RPMI7951 (cell line): ENCODE measurements around the gene NOXO1. TPM values are rescaled to one million over a fixed set of nuclear protein-coding genes. Genes with fewer than 3 reads are reported as not detected.
A peak's percentile ranks its signal among the peaks of the same experiment; 100 is the strongest.
"Not testable (repeated sequence)": the region's sequence is repeated elsewhere in the genome, so short reads cannot be mapped to it uniquely, and the experiment has no call there.

ENCODE experiments used
- DNase-seq: peaks from one replicate; pipeline ENCODE4 v3.0.0-alpha.2; 2012; ENCODE audit warnings: low read depth
- total RNA-seq: library from RNA; depleted of rRNA; stranded (reverse); fragments of >200 nt; shearing (Covaris generic); gene quantifications from 2 replicates; pipeline ENCODE4 v1.2.3, GENCODE V29; 2014

NOXO1 gene
- total RNA-seq, 1 experiment from 2014 or later: not detected

DNA sequence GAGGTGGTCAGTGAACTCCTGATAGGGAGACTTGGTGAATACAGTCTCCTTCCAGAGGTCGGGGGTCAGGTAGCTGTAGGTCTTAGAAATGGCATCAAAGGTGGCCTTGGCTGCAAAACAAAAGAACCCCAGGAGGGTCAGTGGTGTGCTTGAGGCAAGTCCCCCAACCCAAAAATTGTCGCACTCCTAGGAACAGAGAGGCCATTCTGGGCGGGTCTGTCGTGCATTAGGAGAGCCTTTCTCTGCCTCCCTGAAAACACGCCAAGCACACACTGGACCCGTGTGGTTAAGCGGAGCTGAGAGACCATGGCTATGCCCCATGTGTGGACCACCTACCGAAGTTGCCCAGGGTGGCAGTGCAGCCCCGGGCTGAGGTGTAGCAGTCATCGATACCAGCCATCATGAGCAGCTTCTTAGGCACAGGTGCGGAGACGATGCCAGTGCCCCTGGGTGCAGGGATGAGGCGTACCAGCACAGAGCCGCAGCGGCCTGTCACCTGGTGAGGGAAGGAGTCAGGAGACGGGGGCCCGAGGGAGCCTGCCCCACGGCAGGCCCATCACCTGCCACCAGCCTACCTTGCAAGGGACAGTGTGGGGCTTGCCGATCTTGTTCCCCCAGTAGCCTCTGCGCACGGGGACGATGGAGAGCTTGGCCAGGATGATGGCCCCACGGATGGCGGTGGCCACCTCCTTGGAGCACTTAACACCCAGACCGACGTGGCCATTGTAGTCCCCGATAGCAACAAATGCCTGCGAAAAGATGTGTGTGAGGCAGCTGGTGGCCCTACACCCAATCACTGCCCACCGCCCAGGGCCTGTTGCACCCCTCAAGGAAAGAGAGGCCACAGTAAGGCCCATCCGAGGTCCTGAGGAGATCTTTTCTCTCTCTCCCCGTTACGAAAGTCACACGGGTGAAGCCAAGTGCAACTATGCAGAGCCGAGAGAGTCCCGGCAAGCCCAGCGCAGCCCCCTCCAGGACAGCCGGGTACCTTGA is 18.8 kb downstream of the NOXO1 start:
- DNase-seq: not testable (repeated sequence)

DNA sequence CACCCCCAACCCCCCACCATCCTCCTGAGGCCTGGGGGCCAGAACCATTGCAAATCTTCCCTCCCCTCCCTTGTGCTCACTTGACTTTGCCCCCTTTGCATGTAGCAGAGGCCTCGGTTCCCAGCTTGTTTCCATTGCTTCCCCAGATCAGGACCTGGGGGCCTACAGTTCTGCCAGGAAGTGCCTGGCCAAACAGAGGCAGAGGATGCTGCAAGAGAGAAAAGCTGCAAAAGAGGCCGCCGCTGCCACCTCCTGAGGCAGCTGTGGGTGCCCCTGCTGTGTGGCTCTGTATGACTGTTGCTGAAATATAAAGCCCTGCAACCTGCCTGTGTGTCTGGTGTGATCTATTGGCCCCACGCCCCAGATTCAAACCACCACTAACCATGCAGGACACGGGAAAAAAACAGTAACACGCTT is 19.6 kb downstream of the NOXO1 start:
- no peak for DNase-seq

DNA sequence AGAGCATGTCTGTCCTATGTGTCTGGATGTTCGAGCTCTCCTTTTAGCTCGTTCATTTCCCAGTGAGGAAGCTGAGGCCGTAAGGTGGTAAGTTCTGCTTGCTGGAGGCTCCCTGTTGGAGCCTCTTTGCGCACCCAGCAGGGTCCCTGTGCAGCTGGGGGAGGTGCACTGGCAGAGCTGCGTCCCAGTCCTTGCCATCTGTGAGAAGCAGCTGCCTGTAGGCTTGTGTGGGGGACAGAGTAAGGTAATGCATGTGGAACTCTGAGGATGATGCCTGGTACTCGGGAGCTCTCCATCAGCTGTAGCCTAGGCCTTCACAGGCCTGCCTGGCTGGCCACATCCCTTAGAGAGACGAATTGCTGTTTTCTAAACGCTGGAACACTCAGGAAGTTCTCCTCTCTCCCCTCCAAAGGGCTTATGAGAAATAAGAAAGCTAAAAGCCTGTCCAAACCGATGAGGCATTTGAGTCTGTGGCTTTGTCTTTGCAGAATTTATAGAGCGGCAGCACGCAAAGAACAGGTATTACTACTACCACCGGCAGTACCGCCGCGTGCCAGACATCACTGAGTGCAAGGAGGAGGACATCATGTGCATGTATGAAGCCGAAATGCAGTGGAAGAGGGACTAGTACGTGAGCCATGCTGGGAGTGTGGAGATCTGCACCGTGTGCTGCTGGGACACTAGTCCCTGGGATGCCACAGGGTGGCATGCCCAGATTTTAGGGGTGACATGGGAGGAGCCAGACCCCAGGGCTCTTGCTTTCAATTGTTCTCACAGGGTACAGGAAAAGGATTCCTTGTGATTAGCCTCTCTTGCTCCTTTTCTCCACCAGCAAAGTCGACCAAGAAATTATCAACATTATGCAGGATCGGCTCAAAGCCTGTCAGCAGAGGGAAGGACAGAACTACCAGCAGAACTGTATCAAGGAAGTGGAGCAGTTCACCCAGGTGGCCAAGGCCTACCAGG is 20.3 kb downstream of the NOXO1 start:
- peak; percentile 40 for DNase-seq

DNA sequence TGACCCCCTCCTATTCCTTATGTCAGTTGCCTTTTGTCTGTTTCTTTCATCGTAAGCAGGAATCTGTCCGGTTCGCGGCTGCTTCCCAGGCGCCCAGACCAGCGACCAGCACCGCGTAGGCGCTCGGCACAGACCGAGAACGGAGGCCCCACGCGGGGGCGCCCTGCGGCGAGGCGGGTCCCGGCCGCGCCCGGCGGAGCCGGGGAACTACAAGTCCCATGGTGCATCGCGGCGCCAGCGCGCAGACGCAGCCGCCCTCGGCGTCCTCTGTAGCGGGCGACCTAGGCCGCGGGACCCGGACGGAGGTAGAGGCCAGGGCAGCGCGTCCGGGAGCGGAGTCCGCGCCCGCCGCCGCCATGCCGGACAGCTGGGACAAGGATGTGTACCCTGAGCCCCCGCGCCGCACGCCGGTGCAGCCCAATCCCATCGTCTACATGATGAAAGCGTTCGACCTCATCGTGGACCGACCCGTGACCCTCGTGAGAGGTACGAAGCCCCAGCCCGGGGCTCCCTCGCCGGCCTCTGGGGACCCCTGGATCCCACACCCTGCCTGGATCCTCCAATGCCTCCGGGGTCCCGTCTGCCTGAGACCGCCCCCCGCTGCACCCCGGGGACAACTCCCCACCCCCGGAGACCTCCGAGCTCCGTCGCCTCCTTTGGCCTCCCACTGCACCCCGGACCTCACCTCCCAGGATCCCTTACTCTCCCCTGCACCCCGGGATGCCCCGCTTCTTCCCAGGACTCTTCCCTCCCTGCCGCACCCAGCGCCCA is 21.8 kb downstream of the NOXO1 start, which contains the start of gene NDUFB10:
Gene NDUFB10 (plus strand): TSS at position 270 of the 771 bp plus-strand sequence. CDS start 87 bp downstream, at position 357.
- DNase-seq: peak; percentile 86

DNA sequence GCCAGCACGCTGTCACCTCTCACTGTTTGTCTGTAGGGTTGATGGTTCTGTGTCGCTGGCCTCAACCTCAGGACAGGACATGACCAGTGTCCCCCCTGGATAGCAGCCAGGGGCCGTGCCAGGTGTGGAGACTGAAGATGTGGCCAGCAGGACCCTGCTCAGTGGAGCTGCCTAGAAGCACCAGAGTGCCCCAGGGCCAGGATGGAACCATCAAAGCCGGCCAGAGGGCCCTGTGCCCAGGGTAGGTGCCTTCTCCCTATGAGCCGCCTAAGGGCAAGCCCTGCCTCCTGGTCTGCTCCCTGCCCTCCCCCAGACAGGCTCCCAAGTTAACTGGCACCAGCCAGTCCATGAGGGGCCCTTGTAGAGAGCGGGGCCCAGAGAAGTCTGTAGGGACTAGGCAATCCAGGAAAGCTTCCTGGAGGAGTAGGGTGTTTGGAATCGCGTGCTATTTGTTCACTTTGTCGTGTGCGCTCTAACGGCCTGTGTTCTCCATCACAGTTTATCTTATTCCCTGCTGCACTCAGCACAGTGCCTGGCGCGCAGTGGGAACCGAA is 22.5 kb downstream of the NOXO1 start:
- no peak for DNase-seq

DNA sequence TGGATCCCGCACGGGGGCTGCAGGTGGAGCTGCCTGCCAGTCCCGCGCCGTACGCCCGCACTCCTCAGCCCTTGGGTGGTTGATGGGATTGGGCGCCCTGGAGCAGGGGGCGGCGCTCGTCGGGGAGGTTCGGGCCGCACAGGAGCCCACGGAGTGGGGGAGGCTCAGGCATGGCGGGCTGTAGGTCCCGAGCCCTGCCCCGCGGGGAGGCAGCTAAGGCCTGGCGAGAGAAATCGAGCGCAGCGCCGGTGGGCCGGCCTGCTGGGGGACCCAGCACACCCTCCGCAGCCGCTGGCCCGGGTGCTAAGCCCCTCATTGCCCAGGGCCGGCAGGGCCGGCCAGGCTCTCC is 23.2 kb downstream of the NOXO1 start:
- not testable (repeated sequence) for DNase-seq

DNA sequence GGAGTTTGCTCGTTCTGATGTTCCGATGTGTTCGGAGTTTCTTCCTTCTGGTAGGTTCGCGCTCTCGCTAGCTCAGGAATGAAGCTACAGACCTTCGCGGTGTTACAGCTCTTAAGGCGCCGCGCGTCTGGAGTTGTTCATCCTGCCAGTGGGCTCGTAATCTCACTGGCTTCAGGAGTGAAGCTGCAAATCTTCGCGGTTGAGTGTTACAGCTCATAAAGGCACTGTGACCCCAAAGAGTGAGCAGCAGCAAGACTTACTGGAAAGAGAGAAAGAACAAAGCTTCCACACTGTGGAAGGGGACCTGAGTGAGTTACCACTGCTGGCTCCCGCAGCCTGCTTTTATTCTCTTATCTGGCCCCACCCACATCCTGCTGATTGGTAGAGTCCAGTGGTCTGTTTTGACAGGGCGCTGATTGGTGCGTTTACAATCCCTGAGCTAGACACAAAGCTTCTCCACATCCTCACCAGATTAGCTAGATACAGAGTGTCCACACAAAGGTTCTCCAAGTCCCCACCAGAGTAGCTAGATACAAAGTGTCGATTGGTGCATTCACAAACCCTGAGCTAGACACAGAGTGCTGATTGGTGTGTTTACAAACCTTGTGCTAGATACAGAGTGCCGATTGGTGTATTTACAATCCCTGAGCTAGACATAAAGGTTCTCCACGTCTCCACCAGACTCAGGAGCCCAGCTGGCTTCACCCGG is 23.7 kb downstream of the NOXO1 start:
- not testable (repeated sequence) for DNase-seq

DNA sequence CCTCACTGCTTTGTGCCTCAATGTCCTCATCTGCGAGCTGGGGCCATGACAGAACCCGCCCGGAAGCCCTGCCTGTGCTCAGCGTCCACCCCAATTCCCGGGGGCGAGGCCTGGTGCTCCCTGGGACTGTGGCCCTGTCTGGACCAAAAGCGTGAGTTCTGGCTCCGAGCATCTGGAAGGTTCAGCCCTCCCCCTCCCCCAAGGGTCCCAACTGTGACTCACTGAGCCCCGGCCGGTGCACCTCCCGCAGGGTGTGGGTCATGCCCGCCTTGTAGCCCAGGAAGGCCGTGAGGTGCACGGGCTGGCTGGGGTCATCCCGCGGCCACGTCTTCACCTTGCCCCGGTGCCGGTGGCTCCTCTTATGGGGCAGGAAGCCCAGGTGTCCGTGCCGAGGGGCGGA is 27.5 kb downstream of the NOXO1 start:
- no peak for DNase-seq

DNA sequence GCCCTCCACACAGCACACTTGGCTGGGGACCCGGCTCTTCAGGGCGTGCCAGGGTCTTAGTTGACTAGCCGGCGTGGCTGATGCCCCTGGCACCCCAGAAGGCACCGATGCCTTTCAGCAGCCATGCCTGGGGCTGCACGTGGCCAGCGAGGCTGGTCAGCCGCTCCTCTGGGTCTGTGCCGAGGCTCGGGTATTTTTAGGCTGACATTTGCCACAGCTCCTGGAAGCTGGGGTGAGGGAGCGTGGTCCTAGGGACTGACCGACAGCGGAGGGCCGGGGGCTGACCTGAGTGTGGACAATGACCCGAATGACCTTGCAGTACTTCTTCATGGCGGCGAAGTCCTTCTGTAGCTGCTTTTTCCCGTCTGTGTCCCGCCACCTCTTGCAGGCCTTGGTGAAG is 30.7 kb downstream of the NOXO1 start:
- no peak for DNase-seq

DNA sequence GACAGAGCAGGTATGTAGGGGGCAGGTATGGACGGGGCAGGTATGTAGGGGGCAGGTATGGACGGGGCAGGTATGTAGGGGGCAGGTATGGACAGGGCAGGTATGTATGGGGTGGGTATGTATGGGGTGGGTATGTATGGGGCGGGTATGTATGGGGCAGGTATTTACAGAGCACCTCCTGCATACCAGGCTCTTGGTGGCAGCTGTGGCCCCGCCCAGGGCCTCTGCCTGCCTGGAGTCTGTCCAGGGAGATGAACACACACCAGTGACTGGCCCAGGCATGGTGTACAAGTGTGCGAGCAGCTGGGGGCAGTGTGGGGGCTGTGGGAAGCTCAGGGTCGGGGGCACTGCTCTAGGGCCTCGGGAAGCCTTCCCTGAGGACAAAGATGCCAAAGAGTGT is 31.2 kb downstream of the NOXO1 start:
- DNase-seq: no peak

DNA sequence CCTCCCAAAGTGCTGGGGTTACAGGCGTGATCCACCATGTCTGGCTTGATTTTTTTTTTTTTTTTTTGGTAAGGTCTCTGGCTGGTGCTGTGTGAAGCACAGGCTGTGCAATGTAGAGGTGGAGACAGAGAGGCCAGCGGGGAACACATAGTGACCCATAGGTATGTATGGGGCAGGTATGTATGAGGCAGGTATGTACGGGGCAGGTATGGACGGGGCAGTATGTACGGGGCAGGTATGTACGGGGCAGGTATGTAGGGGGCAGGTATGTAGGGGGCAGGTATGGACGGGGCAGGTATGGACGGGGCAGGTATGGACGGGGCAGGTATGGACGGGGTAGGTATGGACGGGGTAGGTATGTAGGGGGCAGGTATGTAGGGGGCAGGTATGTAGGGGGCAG is 31.8 kb downstream of the NOXO1 start:
- no peak for DNase-seq

DNA sequence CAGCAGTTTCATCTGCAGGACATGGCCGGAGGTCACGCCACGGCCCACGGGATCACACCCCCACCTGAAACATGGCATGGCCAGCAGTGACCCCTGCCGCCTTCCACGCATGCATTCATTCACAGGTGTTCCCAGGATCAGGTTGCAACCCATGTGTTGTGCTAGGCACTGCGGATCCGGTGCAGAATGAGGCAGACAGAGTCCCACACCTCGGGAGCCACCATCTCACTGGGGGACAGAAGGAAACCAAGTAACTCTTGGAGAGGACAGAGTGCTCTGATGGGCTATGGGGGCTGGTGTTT is 33.9 kb downstream of the NOXO1 start:
- DNase-seq: no peak

DNA sequence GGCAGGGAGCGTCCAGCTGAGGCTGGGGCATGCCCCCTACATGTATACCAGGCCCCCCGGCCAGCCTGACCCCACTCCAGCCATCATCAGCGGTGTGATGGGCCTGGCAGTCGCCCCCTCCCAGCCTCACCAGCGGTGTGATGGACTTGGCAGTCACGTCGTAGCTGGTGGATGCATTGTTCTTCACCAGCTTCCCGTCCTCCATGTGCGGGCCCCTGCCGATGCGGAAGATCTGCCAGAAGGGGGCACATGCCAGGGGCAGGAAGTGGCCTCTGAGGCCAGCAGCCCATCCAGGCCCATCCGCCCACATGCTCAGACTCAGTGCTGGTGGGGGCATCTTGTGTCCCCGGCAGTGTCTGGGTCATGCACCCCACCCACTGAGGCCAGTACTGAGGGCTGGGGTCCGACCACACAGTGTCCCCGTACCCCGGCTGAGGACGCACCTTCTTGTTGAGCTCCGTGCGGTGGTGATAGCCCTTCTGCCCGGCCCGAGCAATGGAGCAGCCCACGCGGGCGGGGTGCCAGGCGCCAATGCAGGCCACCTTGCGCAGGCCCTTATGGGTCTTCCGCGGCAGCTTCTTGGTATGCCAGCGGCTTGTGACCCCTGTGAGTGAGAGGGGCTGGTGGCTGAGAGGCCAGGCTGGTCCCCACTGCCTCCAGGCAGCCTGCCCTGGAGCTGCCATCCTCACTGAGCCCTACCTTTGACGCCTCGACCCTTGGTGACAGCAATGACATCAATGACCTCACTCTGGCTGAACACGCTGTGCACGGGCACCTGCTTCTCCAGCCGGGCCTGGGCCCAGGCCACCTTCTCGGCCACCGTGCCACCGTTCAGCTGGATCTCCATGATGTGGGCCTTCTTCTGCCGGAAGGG is 34.5 kb downstream of the NOXO1 start:
- DNase-seq: no peak

DNA sequence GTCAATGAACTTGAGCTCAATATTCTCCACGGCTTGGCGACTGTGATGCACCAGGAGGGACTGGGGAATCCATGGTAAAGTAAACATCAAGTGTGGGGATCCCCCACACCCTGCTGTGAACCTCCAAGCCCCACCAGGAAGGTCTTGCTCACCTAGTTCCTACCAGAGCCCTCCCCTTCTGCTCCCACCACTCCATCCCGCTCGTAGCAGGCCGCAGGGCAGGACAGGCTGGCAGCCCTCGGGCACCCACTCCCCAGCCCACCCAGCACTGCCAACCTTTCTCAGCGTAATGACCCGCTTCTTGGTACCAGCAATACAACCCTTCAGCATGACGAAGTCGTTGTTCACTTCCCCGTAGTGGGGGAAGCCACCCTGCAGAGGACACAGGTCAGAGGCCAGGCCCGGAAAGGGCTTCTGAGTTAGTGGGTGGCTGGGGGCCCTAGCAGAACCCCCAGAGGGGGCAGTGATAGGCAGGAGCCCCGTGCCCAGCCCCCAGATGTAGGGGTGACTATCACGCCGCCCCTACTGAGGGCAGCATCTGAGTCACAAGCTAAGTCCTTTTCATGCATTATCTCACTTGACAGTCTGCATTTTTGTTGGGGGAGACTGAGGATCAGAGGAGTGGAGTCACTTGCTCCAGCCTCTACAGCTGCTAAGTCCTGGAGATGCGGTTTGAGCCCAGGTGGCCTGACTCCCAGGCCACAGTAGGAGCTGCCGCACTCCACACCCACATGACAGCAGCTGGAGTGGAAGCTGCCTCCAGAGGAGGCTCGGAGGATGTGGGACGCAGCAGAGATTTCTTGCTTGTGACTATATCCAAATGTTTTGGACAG is 35.5 kb downstream of the NOXO1 start:
- no peak for DNase-seq

DNA sequence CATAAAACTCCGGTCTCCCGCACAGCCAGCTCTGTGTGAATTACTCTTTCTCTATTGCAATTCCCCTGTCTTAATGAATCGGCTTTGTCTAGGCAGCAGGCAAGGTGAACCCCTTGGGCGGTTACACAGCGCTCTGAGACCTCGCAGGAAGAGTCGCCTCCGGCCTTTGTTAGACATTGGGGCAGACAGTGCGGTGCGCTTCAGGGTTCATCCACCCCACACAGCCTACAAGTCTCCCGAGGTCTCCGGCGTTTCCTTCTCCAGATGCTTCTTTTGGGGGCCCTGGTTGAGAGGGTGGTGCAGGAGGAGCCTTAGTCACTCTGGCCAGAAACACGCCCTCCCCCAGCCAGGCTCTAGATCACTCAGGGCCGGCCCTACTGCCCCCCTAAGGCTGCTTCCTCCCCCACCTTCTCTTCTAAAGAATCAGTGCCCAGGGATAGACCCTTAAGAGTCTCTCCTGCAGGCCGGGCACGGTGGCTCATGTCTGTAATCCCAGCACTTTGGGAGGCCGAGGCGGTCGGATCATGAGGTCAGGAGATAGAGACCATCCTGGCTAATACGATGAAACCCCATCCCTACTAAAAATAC is 36.6 kb downstream of the NOXO1 start:
- no peak for DNase-seq

DNA sequence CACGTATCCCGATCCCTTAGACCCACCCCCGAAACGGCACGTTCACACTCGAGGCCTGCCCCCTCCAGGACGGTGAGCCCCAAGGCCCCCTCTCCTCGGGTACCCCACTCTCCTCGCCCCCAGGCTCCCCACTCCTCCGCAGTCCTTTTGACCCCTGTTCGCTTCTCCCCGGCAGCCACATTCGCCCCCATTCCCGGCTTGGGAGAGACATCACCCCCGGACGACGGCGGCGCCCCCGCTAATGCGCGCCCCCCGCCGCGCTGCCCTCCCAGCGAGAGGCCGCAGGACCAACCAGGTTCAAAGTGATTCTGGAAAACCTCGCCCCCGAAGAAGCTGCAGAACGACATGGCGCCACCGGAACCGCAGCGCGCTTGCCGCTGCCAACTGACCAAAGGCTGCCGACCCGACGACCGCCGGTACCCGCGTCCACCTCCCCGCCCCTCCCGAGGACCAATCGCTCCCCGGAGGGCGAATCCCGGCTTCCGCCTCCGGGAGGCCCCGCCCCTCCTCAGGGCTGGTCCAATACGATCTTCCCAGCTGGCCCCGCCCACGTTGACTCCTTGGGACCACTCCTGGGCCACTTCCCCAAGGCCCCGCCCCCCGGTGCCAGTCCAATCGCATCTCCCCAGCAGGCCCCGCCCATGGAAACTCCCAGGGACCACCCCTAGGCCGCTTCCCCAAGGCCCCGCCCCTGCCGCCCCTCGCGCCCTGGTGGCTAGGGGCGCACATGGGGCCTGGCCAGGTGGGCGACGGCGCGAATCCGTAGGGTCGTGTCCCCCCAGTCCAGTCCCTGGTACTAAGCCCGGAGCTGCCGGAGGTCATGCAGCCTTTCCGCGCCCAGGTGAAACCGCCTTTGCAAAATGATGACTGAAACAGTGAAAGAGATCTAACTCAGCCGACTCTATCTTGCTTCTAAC is 38.2 kb downstream of the NOXO1 start, which contains the start of gene MSRB1:
Gene MSRB1 (minus strand): TSS at position 390 of the 917 bp plus-strand sequence. CDS start 43 bp downstream, at position 347.
- peak; percentile 96 for DNase-seq
